Calu3 (cell line): Measurements from ENCODE around the gene TENM4. TPM values are rescaled to one million over a fixed set of nuclear protein-coding genes. Genes with fewer than 3 reads are reported as not detected.

Source experiments
- BruUV-seq: library from RNA; stranded (reverse); fragments of 400-500 nt; replicated peaks from 2 replicates; lab custom pipeline; 2021; lab: Mats Ljungman, UMichigan
- CTCF ChIA-PET: fragments of 300-600 bp; sonication (Branson Sonifier 250); formaldehyde crosslinking; loops from one replicate; lab custom pipeline; 2022; ENCODE audit warnings: antibody characterized with exemption; lab: Charles Lee
- DNase-seq: peaks from one replicate; pipeline ENCODE4 v3.0.0; 2022
- H3K27ac Mint-ChIP-seq: one replicate; pipeline ENCODE4 v1.8.0; 2022; ENCODE audit warnings: mixed read lengths; ENCODE audit not compliant: unreplicated experiment
- H3K27me3 Mint-ChIP-seq: one replicate; pipeline ENCODE4 v1.8.0; 2022; ENCODE audit warnings: mixed read lengths; ENCODE audit not compliant: unreplicated experiment
- H3K36me3 Mint-ChIP-seq: one replicate; pipeline ENCODE4 v1.8.0; 2022; ENCODE audit warnings: mild to moderate bottlenecking, moderate library complexity, mixed read lengths; ENCODE audit not compliant: insufficient read depth, unreplicated experiment
- H3K4me1 Mint-ChIP-seq: one replicate; pipeline ENCODE4 v1.8.0; 2022; ENCODE audit warnings: mild to moderate bottlenecking, low read depth, mixed read lengths; ENCODE audit not compliant: unreplicated experiment
- H3K4me3 Mint-ChIP-seq: one replicate; pipeline ENCODE4 v1.8.0; 2022; ENCODE audit warnings: mild to moderate bottlenecking, low read depth, moderate library complexity, mixed read lengths; ENCODE audit not compliant: unreplicated experiment
- H3K9me3 Mint-ChIP-seq: one replicate; pipeline ENCODE4 v1.8.0; 2022; ENCODE audit warnings: low read depth, mixed read lengths; ENCODE audit not compliant: unreplicated experiment
- CTCF ChIP-seq: fragments of 200-600 bp; IDR thresholded peaks from one replicate; pipeline ENCODE4 v1.8.0; 2022; ENCODE audit warnings: antibody characterized with exemption; ENCODE audit not compliant: unreplicated experiment
- intact Hi-C: fragments of 100-400 bp; cut with micrococcal nuclease; formaldehyde crosslinking; loops from one replicate; pipeline ENCODE4 v1.10.0; 2022; ENCODE audit not compliant: unreplicated experiment
- total RNA-seq: library from RNA; stranded (reverse); gene quantifications from 2 replicates; pipeline ENCODE4 v1.2.3, GENCODE V29; 2022

The TENM4 gene
- total RNA-seq, 1 experiment from 2014 or later = not detected

- no peaks in the 10 kb centered on the region for H3K36me3 Mint-ChIP-seq
- no peaks in the 10 kb centered on the region for H3K27me3 Mint-ChIP-seq
- no peak for TF ChIP-seq CTCF
- DNase-seq = no peak
- no peak overlapping the region for H3K4me3 Mint-ChIP-seq
- H3K9me3 Mint-ChIP-seq = no peaks in the 10 kb centered on the region
- H3K27ac Mint-ChIP-seq = no peak overlapping the region
- BruUV-seq = no TSS peak
- no peaks in the 10 kb centered on the region for H3K4me1 Mint-ChIP-seq
- intact Hi-C loops = no loop called here
- CTCF ChIA-PET = no interaction called here
These were observed 91.7 kb downstream of the TENM4 start for GRCh38 chr11:79348976-79349682.

- peaks cover 6% of the 10 kb centered on the region for H3K27me3 Mint-ChIP-seq
- no peaks in the 10 kb centered on the region for H3K36me3 Mint-ChIP-seq
- no peak for DNase-seq
- CTCF ChIA-PET = no interaction called here
- BruUV-seq = no TSS peak
- no peak for TF ChIP-seq CTCF
- H3K27ac Mint-ChIP-seq = no peak overlapping the region
- H3K9me3 Mint-ChIP-seq = no peaks in the 10 kb centered on the region
- intact Hi-C loops = no loop called here
- H3K4me3 Mint-ChIP-seq = no peak overlapping the region
- H3K4me1 Mint-ChIP-seq = no peaks in the 10 kb centered on the region
These were observed 94.8 kb downstream of the TENM4 start for GRCh38 chr11:79346021-79346420.

GRCh38 chr11:79344753-79345294 lies 96.0 kb downstream of the TENM4 start:
- Mint-ChIP-seq H3K9me3 (no peaks in the 10 kb centered on the region), H3K36me3 (no peaks in the 10 kb centered on the region), H3K4me3 (no peak overlapping the region), H3K27me3 (peaks cover 18% of the 10 kb centered on the region), H3K4me1 (no peaks in the 10 kb centered on the region), H3K27ac (no peak overlapping the region)
- intact Hi-C loops = no loop called here
- BruUV-seq = no TSS peak
- TF ChIP-seq CTCF = no peak
- CTCF ChIA-PET = no interaction called here
- no peak for DNase-seq

GRCh38 chr11:79342686-79343085 lies 98.1 kb downstream of the TENM4 start:
- no TSS peak for BruUV-seq
- no peak for TF ChIP-seq CTCF
- Mint-ChIP-seq H3K27me3 (peaks cover 30% of the 10 kb centered on the region), H3K9me3 (peaks cover 2% of the 10 kb centered on the region), H3K4me1 (no peaks in the 10 kb centered on the region), H3K27ac (no peak overlapping the region), H3K36me3 (no peaks in the 10 kb centered on the region), H3K4me3 (no peak overlapping the region)
- DNase-seq = no peak
- CTCF ChIA-PET = no interaction called here
- intact Hi-C loops = no loop called here
